Sigmoid colon (tissue), 7 donors: ENCODE data around the gene SCPEP1. TPM values are rescaled to one million over a fixed set of nuclear protein-coding genes. Genes with fewer than 3 reads are reported as not detected.
A peak's percentile ranks its signal among the peaks of the same experiment; 100 is the strongest.

Source experiments
- DNase-seq: peaks from one replicate; pipeline ENCODE4 v3.0.0-alpha.2; 2019
- H3K27ac ChIP-seq, 4 donors: fragments of 200-600 bp; sonication (generic); one replicate each; pipeline ENCODE4 v1.5.1; 2016 to 2019; ENCODE audit warnings: mild to moderate bottlenecking in 1 of 4
- H3K27me3 ChIP-seq, 3 donors: fragments of 200-600 bp; sonication (generic); one replicate each; pipeline ENCODE4 v1.5.1; 2019; ENCODE audit warnings: mild to moderate bottlenecking in 1 of 3
- H3K36me3 ChIP-seq, 4 donors: fragments of 200-600 bp; sonication (generic); one replicate each; pipeline ENCODE4 v1.5.1; 2016 to 2019
- H3K4me1 ChIP-seq, 4 donors: fragments of 200-600 bp; sonication (generic); one replicate each; pipeline ENCODE4 v1.5.1; 2017 to 2019
- H3K4me3 ChIP-seq, 4 donors: fragments of 200-600 bp; sonication (generic); one replicate each; pipeline ENCODE4 v1.5.1; 2017 to 2019; ENCODE audit warnings: mild to moderate bottlenecking in 2 of 4, moderate library complexity in 1 of 4
- H3K9me3 ChIP-seq, 4 donors: fragments of 200-600 bp in 3 of 4; sonication (generic) in 3 of 4; one replicate each; pipeline versions ENCODE4 v1.5.1 to v1.6.1; 2013 to 2019
- EP300 ChIP-seq, 4 donors: sonication (generic); formaldehyde crosslinking; IDR thresholded peaks; one replicate each; pipeline ENCODE4 v1.6.1; 2017; ENCODE audit warnings: antibody characterized with exemption in 4 of 4
- POLR2A ChIP-seq, 2 donors: fragments of 450-650 bp; IDR thresholded peaks; one replicate each; pipeline ENCODE4 v1.6.1; 2016; ENCODE audit warnings: antibody characterized with exemption in 2 of 2, mild to moderate bottlenecking in 2 of 2, moderate library complexity in 2 of 2
- POLR2AphosphoS5 ChIP-seq, 4 donors: sonication (generic); formaldehyde crosslinking; IDR thresholded peaks; one replicate each; pipeline ENCODE4 v1.6.1; 2017; ENCODE audit warnings: antibody characterized with exemption in 4 of 4
- WGBS, 2 donors: extraction: QIAGEN DNeasy Blood & Tissue Kit; methylation state at CpG; one replicate each; pipeline ENCODE4 v1.1.7; 2013; 5-methylcytosine and 5-hydroxymethylcytosine counted together
- intact Hi-C: fragments of 100-400 bp; cut with DNase I; formaldehyde crosslinking; loops from one replicate; pipeline ENCODE4 v1.15.1; 2023
- polyA plus RNA-seq, 3 donors: library from polyadenylated mRNA; stranded (reverse); fragments of 200-250 nt; gene quantifications; one replicate each; pipeline ENCODE4 v1.2.3, GENCODE V29; 2013
- total RNA-seq, 4 donors: library from RNA; depleted of rRNA; stranded (reverse); fragments of >200 nt; gene quantifications; one replicate each; pipeline ENCODE4 v1.1.0, GENCODE V29; 2016
- TF ChIP-seq, protein P1 (sequence below), 4 experiments: fragments of 450-650 bp in 3 of 4; fragments of 200-600 bp in 1 of 4; IDR thresholded peaks; one replicate each; pipeline ENCODE4 v1.5.1; 2016 to 2019; ENCODE audit warnings: antibody characterized with exemption in 4 of 4, mild to moderate bottlenecking in 3 of 4, moderate library complexity in 2 of 4
- donor health status: healthy with polysubstance abuse.
- donor health status: Bipolar disorder and iron deficiency.
- donor health status: healthy.

SCPEP1 gene
- total and polyA plus RNA-seq, 7 donors: 19.8 to 141 (median 77.8) TPM

- H3K27me3 ChIP-seq: no peaks in the 10 kb centered on the region
- TF ChIP-seq POLR2AphosphoS5 (IDR thresholded peaks at IDR 0.05): no peak
- no peak for TF ChIP-seq POLR2A (IDR thresholded peaks at IDR 0.05)
- TF ChIP-seq, protein P1, sequence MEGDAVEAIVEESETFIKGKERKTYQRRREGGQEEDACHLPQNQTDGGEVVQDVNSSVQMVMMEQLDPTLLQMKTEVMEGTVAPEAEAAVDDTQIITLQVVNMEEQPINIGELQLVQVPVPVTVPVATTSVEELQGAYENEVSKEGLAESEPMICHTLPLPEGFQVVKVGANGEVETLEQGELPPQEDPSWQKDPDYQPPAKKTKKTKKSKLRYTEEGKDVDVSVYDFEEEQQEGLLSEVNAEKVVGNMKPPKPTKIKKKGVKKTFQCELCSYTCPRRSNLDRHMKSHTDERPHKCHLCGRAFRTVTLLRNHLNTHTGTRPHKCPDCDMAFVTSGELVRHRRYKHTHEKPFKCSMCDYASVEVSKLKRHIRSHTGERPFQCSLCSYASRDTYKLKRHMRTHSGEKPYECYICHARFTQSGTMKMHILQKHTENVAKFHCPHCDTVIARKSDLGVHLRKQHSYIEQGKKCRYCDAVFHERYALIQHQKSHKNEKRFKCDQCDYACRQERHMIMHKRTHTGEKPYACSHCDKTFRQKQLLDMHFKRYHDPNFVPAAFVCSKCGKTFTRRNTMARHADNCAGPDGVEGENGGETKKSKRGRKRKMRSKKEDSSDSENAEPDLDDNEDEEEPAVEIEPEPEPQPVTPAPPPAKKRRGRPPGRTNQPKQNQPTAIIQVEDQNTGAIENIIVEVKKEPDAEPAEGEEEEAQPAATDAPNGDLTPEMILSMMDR (IDR thresholded peaks at IDR 0.05): no peak
- no peak for TF ChIP-seq EP300 (IDR thresholded peaks at IDR 0.05)
- no peak for DNase-seq
- 30 to 70% methylated on average over 1 of the region's 1 CpG for WGBS, 2 donors
- intact Hi-C loops: no loop called here
- H3K4me1 ChIP-seq: peaks cover 0 to 13% (median 5%) of the 10 kb centered on the region in 4 donors
- H3K27ac ChIP-seq: no peak overlapping the region
- H3K36me3 ChIP-seq: peaks cover 12 to 99% (median 42%) of the 10 kb centered on the region in 4 donors
- H3K9me3 ChIP-seq: no peaks in the 10 kb centered on the region
- H3K4me3 ChIP-seq: no peak overlapping the region
Observed at GRCh38 chr17:56992364-56992763, 14.4 kb downstream of the SCPEP1 start.

- TF ChIP-seq POLR2AphosphoS5 (IDR thresholded peaks at IDR 0.05) (no peak), POLR2A (IDR thresholded peaks at IDR 0.05) (no peak), EP300 (IDR thresholded peaks at IDR 0.05) (no peak)
- TF ChIP-seq, protein P1 (IDR thresholded peaks at IDR 0.05): no peak
- intact Hi-C loops: no loop called here
- WGBS, 2 donors: 97 to 98% methylated on average over 4 of the region's 4 CpGs
- Histone ChIP-seq H3K9me3 (no peaks in the 10 kb centered on the region), H3K27ac (no peak overlapping the region), H3K4me1 (peaks cover 0 to 13% (median 5%) of the 10 kb centered on the region in 4 donors), H3K27me3 (no peaks in the 10 kb centered on the region), H3K36me3 (peaks cover 8 to 99% (median 41%) of the 10 kb centered on the region in 4 donors), H3K4me3 (no peak overlapping the region)
- DNase-seq: no peak
Observed at GRCh38 chr17:56994009-56994792, 16.3 kb downstream of the SCPEP1 start.

- Histone ChIP-seq H3K9me3 (no peaks in the 10 kb centered on the region), H3K4me3 (no peak overlapping the region), H3K27me3 (no peaks in the 10 kb centered on the region), H3K36me3 (peaks cover 4 to 93% (median 41%) of the 10 kb centered on the region in 4 donors), H3K4me1 (peaks cover 0 to 13% (median 5%) of the 10 kb centered on the region in 4 donors), H3K27ac (peak overlapping the region in 2 of 4 donors; percentile 7 to 47)
- DNase-seq: no peak
- WGBS, 2 donors: 92 to 94% methylated on average over 1 of the region's 1 CpG
- TF ChIP-seq EP300 (IDR thresholded peaks at IDR 0.05) (no peak), POLR2AphosphoS5 (IDR thresholded peaks at IDR 0.05) (no peak), POLR2A (IDR thresholded peaks at IDR 0.05) (no peak)
- TF ChIP-seq, protein P1 (IDR thresholded peaks at IDR 0.05): no peak
- intact Hi-C loops: no loop called here
Observed at GRCh38 chr17:56995766-56996165, 17.8 kb downstream of the SCPEP1 start.

GRCh38 chr17:56997313-56997712, 19.4 kb downstream of the SCPEP1 start:
- 92 to 98% methylated on average over 2 of the region's 2 CpGs for WGBS, 2 donors
- intact Hi-C loops: no loop called here
- Histone ChIP-seq H3K27ac (no peak overlapping the region), H3K4me3 (no peak overlapping the region), H3K9me3 (no peaks in the 10 kb centered on the region), H3K4me1 (peaks cover 0 to 13% (median 5%) of the 10 kb centered on the region in 4 donors), H3K27me3 (no peaks in the 10 kb centered on the region), H3K36me3 (peaks cover 5 to 93% (median 45%) of the 10 kb centered on the region in 4 donors)
- TF ChIP-seq, protein P1 (IDR thresholded peaks at IDR 0.05): no peak
- no peak for TF ChIP-seq EP300 (IDR thresholded peaks at IDR 0.05)
- no peak for TF ChIP-seq POLR2AphosphoS5 (IDR thresholded peaks at IDR 0.05)
- no peak for TF ChIP-seq POLR2A (IDR thresholded peaks at IDR 0.05)
- no peak for DNase-seq
